MM.1S (cell line): ENCODE measurements around the gene NID2.

Experiments used
- DNase-seq: peaks from one replicate; pipeline ENCODE4 v3.0.0-alpha.2; 2015
- H2AFZ ChIP-seq: fragments of 300-600 bp; sonication (generic); 2 replicates; pipeline ENCODE4 v1.6.0; 2016; ENCODE audit warnings: antibody characterized with exemption, low read length
- H3F3A ChIP-seq: fragments of 300-600 bp; sonication (generic); 2 replicates; pipeline ENCODE4 v1.6.1; 2016; ENCODE audit warnings: mild to moderate bottlenecking, antibody characterized with exemption, low read length, moderate library complexity, mixed read lengths; ENCODE audit not compliant: insufficient read depth
- H3K27ac ChIP-seq: fragments of 300-600 bp; sonication (generic); 2 replicates; pipeline ENCODE4 v1.5.1; 2016; ENCODE audit warnings: mild to moderate bottlenecking, low read length
- H3K27me3 ChIP-seq: fragments of 300-600 bp; sonication (generic); replicated peaks from 2 replicates; pipeline ENCODE4 v1.6.0; 2016; ENCODE audit warnings: low read length; ENCODE audit not compliant: insufficient read depth
- H3K36me3 ChIP-seq: fragments of 300-600 bp; sonication (generic); replicated peaks from 2 replicates; pipeline ENCODE4 v1.6.1; 2016; ENCODE audit warnings: mild to moderate bottlenecking, low read length, mixed read lengths; ENCODE audit not compliant: insufficient read depth
- H3K4me1 ChIP-seq: fragments of 300-600 bp; sonication (generic); 2 replicates; pipeline ENCODE4 v1.6.1; 2016; ENCODE audit warnings: low read length, mixed read lengths
- H3K4me2 ChIP-seq: fragments of 300-600 bp; sonication (generic); 2 replicates; pipeline ENCODE4 v1.6.0; 2016; ENCODE audit warnings: low read depth, low read length
- H3K4me3 ChIP-seq: fragments of 300-600 bp; sonication (generic); 2 replicates; pipeline ENCODE4 v1.5.1; 2016; ENCODE audit warnings: low read length, mixed read lengths
- H3K79me2 ChIP-seq: fragments of 300-600 bp; sonication (generic); 2 replicates; pipeline ENCODE4 v1.6.1; 2016; ENCODE audit warnings: mixed run types, low read length, mixed read lengths
- H3K9ac ChIP-seq: fragments of 300-600 bp; sonication (generic); 2 replicates; pipeline ENCODE4 v1.6.1; 2016; ENCODE audit warnings: low read length, mixed read lengths
- H3K9me2 ChIP-seq: fragments of 300-600 bp; sonication (generic); replicated peaks from 2 replicates; pipeline ENCODE4 v1.6.1; 2016; ENCODE audit warnings: mild to moderate bottlenecking, low read length, mixed read lengths; ENCODE audit not compliant: insufficient read depth
- H3K9me3 ChIP-seq: fragments of 300-600 bp; sonication (generic); replicated peaks from 2 replicates; pipeline ENCODE4 v1.6.1; 2016; ENCODE audit warnings: mild to moderate bottlenecking, low read length, mixed read lengths; ENCODE audit not compliant: insufficient read depth
- H4K20me1 ChIP-seq: fragments of 300-600 bp; sonication (generic); 2 replicates; pipeline ENCODE4 v1.6.1; 2016; ENCODE audit warnings: mild to moderate bottlenecking, low read length, moderate library complexity, mixed read lengths; ENCODE audit not compliant: insufficient read depth
- EZH2 ChIP-seq: fragments of 300-600 bp; sonication (generic); optimal IDR thresholded peaks from 2 replicates; pipeline ENCODE3; 2017; ENCODE audit warnings: low read depth, mild to moderate bottlenecking, antibody characterized with exemption, low read length, mixed read lengths
- EZH2phosphoT487 ChIP-seq: fragments of 300-600 bp; sonication (generic); IDR thresholded peaks from 2 replicates; pipeline ENCODE4 v1.6.1; 2018; ENCODE audit warnings: antibody characterized with exemption, low read length
- TF ChIP-seq, protein P1 (sequence below): fragments of 300-600 bp; sonication (generic); IDR thresholded peaks from 2 replicates; pipeline ENCODE4 v1.5.1; 2016; ENCODE audit warnings: antibody characterized with exemption, low read length, mixed read lengths

The NID2 gene

GRCh38 chr14:52070051-52070431 lies 1.2 kb upstream of the NID2 start:
- no peaks in the 10 kb centered on the region for H3K9me3 ChIP-seq

GRCh38 chr14:52069307-52070050 lies 620 bp upstream of the NID2 start:
- no peak overlapping the region for H2AFZ ChIP-seq
- no peak for DNase-seq
- no peak overlapping the region for H3K27ac ChIP-seq

More at GRCh38 chr14:52070051-52070431, 1.2 kb upstream of the NID2 start:
- H3K4me2 ChIP-seq, result no peak overlapping the region
- H4K20me1 ChIP-seq, result no peaks in the 10 kb centered on the region
- H3K9ac ChIP-seq, result no peak overlapping the region
- TF ChIP-seq, protein P1, sequence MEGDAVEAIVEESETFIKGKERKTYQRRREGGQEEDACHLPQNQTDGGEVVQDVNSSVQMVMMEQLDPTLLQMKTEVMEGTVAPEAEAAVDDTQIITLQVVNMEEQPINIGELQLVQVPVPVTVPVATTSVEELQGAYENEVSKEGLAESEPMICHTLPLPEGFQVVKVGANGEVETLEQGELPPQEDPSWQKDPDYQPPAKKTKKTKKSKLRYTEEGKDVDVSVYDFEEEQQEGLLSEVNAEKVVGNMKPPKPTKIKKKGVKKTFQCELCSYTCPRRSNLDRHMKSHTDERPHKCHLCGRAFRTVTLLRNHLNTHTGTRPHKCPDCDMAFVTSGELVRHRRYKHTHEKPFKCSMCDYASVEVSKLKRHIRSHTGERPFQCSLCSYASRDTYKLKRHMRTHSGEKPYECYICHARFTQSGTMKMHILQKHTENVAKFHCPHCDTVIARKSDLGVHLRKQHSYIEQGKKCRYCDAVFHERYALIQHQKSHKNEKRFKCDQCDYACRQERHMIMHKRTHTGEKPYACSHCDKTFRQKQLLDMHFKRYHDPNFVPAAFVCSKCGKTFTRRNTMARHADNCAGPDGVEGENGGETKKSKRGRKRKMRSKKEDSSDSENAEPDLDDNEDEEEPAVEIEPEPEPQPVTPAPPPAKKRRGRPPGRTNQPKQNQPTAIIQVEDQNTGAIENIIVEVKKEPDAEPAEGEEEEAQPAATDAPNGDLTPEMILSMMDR, result no peak
- no peak for TF ChIP-seq EZH2phosphoT487
- no peak for TF ChIP-seq EZH2
- no peaks in the 10 kb centered on the region for H3K4me1 ChIP-seq
- no peaks in the 10 kb centered on the region for H3K27me3 ChIP-seq
- no peaks in the 10 kb centered on the region for H3K36me3 ChIP-seq
- H2AFZ ChIP-seq, result no peak overlapping the region
- no peak overlapping the region for H3K27ac ChIP-seq
- no peak overlapping the region for H3K4me3 ChIP-seq
- H3F3A ChIP-seq, result no peaks in the 10 kb centered on the region
- DNase-seq, result no peak
- no peaks in the 10 kb centered on the region for H3K9me2 ChIP-seq
- no peaks in the 10 kb centered on the region for H3K79me2 ChIP-seq

GRCh38 chr14:52067873-52068614 lies 815 bp downstream of the NID2 start:
- Histone ChIP-seq H3K4me3 (peak overlapping the region; percentile 57), H2AFZ (peak overlapping the region; percentile 63), H3K36me3 (no peaks in the 10 kb centered on the region), H3K27ac (no peak overlapping the region), H3K9me3 (no peaks in the 10 kb centered on the region), H3K79me2 (no peaks in the 10 kb centered on the region), H3K27me3 (no peaks in the 10 kb centered on the region), H3F3A (no peaks in the 10 kb centered on the region), H4K20me1 (no peaks in the 10 kb centered on the region), H3K9ac (no peak overlapping the region), H3K4me1 (no peaks in the 10 kb centered on the region), H3K9me2 (no peaks in the 10 kb centered on the region), H3K4me2 (peak overlapping the region; percentile 87)
- no peak for DNase-seq
- TF ChIP-seq, protein P1, result no peak
- TF ChIP-seq EZH2phosphoT487, result no peak
- TF ChIP-seq EZH2, result no peak

More at GRCh38 chr14:52069307-52070050, 620 bp upstream of the NID2 start:
- H3K9ac ChIP-seq, result no peak overlapping the region
- no peaks in the 10 kb centered on the region for H3K9me3 ChIP-seq
- no peaks in the 10 kb centered on the region for H3K36me3 ChIP-seq
- H3K4me2 ChIP-seq, result peak overlapping the region; percentile 87
- peak overlapping the region; percentile 57; the same call in 1 of the 2 replicates for H3K4me3 ChIP-seq
- no peak for TF ChIP-seq EZH2
- TF ChIP-seq, protein P1, result no peak
- no peak for TF ChIP-seq EZH2phosphoT487
- H3K79me2 ChIP-seq, result no peaks in the 10 kb centered on the region
- no peaks in the 10 kb centered on the region for H4K20me1 ChIP-seq
- no peaks in the 10 kb centered on the region for H3K9me2 ChIP-seq
- H3K4me1 ChIP-seq, result no peaks in the 10 kb centered on the region
- H3F3A ChIP-seq, result no peaks in the 10 kb centered on the region
- no peaks in the 10 kb centered on the region for H3K27me3 ChIP-seq
